HEK293 (cell line): Measurements from ENCODE around the gene VPREB3.

Experiments used
- CTCF ChIA-PET: fragments of 350-600 bp; formaldehyde crosslinking; extraction: SDS; loops from one replicate; lab custom pipeline; 2021; ENCODE audit warnings: antibody characterized with exemption; lab: Yijun Ruan, JAX
- POLR2A ChIA-PET: fragments of 300-600 bp; formaldehyde crosslinking; extraction: SDS; loops from one replicate; lab custom pipeline; 2020; ENCODE audit warnings: antibody characterized with exemption, inconsistent platforms; lab: Yijun Ruan, JAX
- H3K27ac ChIP-seq: fragments of 200-500 bp; sonication (Bioruptor generic); 2 replicates; pipeline ENCODE4 v1.5.1; 2014; ENCODE audit warnings: low read depth, low read length, control low read depth, inconsistent platforms; ENCODE audit errors: extremely low read depth
- H3K36me3 ChIP-seq, 2 experiments: fragments of 200-500 bp in 1 of 2; sonication (Bioruptor generic) in 1 of 2; 1 replicate in 1 of 2; 2 replicates in 1 of 2; pipeline ENCODE4 v1.5.1; 2014 to 2017; ENCODE audit warnings: inconsistent platforms in 2 of 2, low read length in 2 of 2; ENCODE audit not compliant: control insufficient read depth in 2 of 2, insufficient read depth in 1 of 2
- H3K4me1 ChIP-seq: fragments of 200-500 bp; sonication (Bioruptor generic); 2 replicates; pipeline ENCODE4 v1.5.1; 2014; ENCODE audit warnings: mild to moderate bottlenecking, low read length, inconsistent platforms; ENCODE audit not compliant: control insufficient read depth, insufficient read depth
- H3K4me3 ChIP-seq: 2 replicates; pipeline ENCODE4 v1.5.1; 2011; ENCODE audit warnings: low read depth, mild to moderate bottlenecking, control low read depth, low read length, moderate library complexity
- H3K9me3 ChIP-seq: fragments of 200-500 bp; sonication (Bioruptor generic); 2 replicates; pipeline ENCODE4 v1.5.1; 2014; ENCODE audit warnings: low read depth, low read length, inconsistent platforms; ENCODE audit not compliant: control insufficient read depth, insufficient read depth
- HOXA7 ChIP-seq: sonication (generic); formaldehyde crosslinking; IDR thresholded peaks from 2 replicates; pipeline ENCODE4 v1.8.1; 2022; ENCODE audit warnings: missing genetic modification reagents, borderline replicate concordance
- KLF17 ChIP-seq: fragments of 450-650 bp; formaldehyde crosslinking; IDR thresholded peaks from 2 replicates; pipeline ENCODE4 v1.5.1; 2016; ENCODE audit warnings: missing biosample characterization, missing genetic modification characterization
- KLF7 ChIP-seq: fragments of 450-650 bp; formaldehyde crosslinking; IDR thresholded peaks from 2 replicates; pipeline ENCODE4 v1.5.1; 2016; ENCODE audit warnings: missing biosample characterization, missing genetic modification characterization, borderline replicate concordance
- TSHZ1 ChIP-seq: fragments of 450-650 bp; formaldehyde crosslinking; IDR thresholded peaks from 2 replicates; pipeline ENCODE4 v1.5.1; 2016; ENCODE audit warnings: missing biosample characterization, missing genetic modification characterization, borderline replicate concordance
- ZNF112 ChIP-seq: fragments of 450-650 bp; formaldehyde crosslinking; IDR thresholded peaks from 2 replicates; pipeline ENCODE4 v1.5.0; 2017; ENCODE audit warnings: missing biosample characterization, missing genetic modification characterization
- ZNF114 ChIP-seq: fragments of 450-650 bp; formaldehyde crosslinking; IDR thresholded peaks from 2 replicates; pipeline ENCODE4 v1.5.0; 2017; ENCODE audit warnings: missing biosample characterization, missing genetic modification characterization
- ZNF211 ChIP-seq: fragments of 450-650 bp; formaldehyde crosslinking; IDR thresholded peaks from 2 replicates; pipeline ENCODE4 v1.5.1; 2016; ENCODE audit warnings: low read depth, missing biosample characterization, missing genetic modification characterization
- ZNF26 ChIP-seq: fragments of 450-650 bp; formaldehyde crosslinking; IDR thresholded peaks from 2 replicates; pipeline ENCODE4 v1.5.1; 2016; ENCODE audit warnings: missing biosample characterization, missing genetic modification characterization
- ZNF366 ChIP-seq: fragments of 450-650 bp; formaldehyde crosslinking; conservative IDR thresholded peaks from 2 replicates; pipeline ENCODE4 v1.5.1; 2016; ENCODE audit warnings: missing biosample characterization, missing genetic modification characterization
- ZNF426 ChIP-seq: fragments of 450-650 bp; formaldehyde crosslinking; IDR thresholded peaks from 2 replicates; pipeline ENCODE4 v1.5.1; 2017; ENCODE audit warnings: missing biosample characterization, missing genetic modification characterization, mild to moderate bottlenecking, inconsistent platforms, moderate library complexity
- ZNF433 ChIP-seq: fragments of 450-650 bp; formaldehyde crosslinking; IDR thresholded peaks from 2 replicates; pipeline ENCODE4 v1.5.1; 2016; ENCODE audit warnings: missing biosample characterization, missing genetic modification characterization, low read depth
- ZNF501 ChIP-seq: fragments of 450-650 bp; formaldehyde crosslinking; IDR thresholded peaks from 2 replicates; pipeline ENCODE4 v1.5.1; 2016; ENCODE audit warnings: missing biosample characterization, missing genetic modification characterization
- ZNF514 ChIP-seq: fragments of 450-650 bp; formaldehyde crosslinking; IDR thresholded peaks from 2 replicates; pipeline ENCODE4 v1.5.1; 2016; ENCODE audit warnings: missing biosample characterization, missing genetic modification characterization
- ZNF560 ChIP-seq: fragments of 450-650 bp; formaldehyde crosslinking; IDR thresholded peaks from 2 replicates; pipeline ENCODE4 v1.5.1; 2017; ENCODE audit warnings: missing biosample characterization, missing genetic modification characterization, borderline replicate concordance
- ZNF600 ChIP-seq: fragments of 450-650 bp; formaldehyde crosslinking; IDR thresholded peaks from 2 replicates; pipeline ENCODE4 v1.5.1; 2016; ENCODE audit warnings: missing biosample characterization, missing genetic modification characterization
- TF ChIP-seq, protein P1 (sequence below): fragments of 450-650 bp; formaldehyde crosslinking; IDR thresholded peaks from 2 replicates; pipeline ENCODE4 v1.5.1; 2016; ENCODE audit warnings: missing biosample characterization, missing genetic modification characterization
- TF ChIP-seq, protein P2 (sequence below): fragments of 450-650 bp; formaldehyde crosslinking; IDR thresholded peaks from 2 replicates; pipeline ENCODE4 v1.5.1; 2016; ENCODE audit warnings: missing biosample characterization, missing genetic modification characterization
- TF ChIP-seq, protein P3 (sequence below): fragments of 450-650 bp; formaldehyde crosslinking; IDR thresholded peaks from 2 replicates; pipeline ENCODE4 v1.5.1; 2016; ENCODE audit warnings: missing biosample characterization, missing genetic modification characterization

The VPREB3 gene

GRCh38 chr22:23777776-23778576 is 23.8 kb upstream of the VPREB3 start (continued):
- TF ChIP-seq TSHZ1 (tag by site-specific recombination) (no peak), ZNF26 (no peak), ZNF501 (no peak), ZNF112 (tag by site-specific recombination) (no peak), ZNF560 (tag by site-specific recombination) (no peak), ZNF114 (tag by site-specific recombination) (no peak), ZNF433 (tag by site-specific recombination) (no peak)
- TF ChIP-seq, protein P1, sequence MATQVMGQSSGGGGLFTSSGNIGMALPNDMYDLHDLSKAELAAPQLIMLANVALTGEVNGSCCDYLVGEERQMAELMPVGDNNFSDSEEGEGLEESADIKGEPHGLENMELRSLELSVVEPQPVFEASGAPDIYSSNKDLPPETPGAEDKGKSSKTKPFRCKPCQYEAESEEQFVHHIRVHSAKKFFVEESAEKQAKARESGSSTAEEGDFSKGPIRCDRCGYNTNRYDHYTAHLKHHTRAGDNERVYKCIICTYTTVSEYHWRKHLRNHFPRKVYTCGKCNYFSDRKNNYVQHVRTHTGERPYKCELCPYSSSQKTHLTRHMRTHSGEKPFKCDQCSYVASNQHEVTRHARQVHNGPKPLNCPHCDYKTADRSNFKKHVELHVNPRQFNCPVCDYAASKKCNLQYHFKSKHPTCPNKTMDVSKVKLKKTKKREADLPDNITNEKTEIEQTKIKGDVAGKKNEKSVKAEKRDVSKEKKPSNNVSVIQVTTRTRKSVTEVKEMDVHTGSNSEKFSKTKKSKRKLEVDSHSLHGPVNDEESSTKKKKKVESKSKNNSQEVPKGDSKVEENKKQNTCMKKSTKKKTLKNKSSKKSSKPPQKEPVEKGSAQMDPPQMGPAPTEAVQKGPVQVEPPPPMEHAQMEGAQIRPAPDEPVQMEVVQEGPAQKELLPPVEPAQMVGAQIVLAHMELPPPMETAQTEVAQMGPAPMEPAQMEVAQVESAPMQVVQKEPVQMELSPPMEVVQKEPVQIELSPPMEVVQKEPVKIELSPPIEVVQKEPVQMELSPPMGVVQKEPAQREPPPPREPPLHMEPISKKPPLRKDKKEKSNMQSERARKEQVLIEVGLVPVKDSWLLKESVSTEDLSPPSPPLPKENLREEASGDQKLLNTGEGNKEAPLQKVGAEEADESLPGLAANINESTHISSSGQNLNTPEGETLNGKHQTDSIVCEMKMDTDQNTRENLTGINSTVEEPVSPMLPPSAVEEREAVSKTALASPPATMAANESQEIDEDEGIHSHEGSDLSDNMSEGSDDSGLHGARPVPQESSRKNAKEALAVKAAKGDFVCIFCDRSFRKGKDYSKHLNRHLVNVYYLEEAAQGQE = no peak
- TF ChIP-seq, protein P2, sequence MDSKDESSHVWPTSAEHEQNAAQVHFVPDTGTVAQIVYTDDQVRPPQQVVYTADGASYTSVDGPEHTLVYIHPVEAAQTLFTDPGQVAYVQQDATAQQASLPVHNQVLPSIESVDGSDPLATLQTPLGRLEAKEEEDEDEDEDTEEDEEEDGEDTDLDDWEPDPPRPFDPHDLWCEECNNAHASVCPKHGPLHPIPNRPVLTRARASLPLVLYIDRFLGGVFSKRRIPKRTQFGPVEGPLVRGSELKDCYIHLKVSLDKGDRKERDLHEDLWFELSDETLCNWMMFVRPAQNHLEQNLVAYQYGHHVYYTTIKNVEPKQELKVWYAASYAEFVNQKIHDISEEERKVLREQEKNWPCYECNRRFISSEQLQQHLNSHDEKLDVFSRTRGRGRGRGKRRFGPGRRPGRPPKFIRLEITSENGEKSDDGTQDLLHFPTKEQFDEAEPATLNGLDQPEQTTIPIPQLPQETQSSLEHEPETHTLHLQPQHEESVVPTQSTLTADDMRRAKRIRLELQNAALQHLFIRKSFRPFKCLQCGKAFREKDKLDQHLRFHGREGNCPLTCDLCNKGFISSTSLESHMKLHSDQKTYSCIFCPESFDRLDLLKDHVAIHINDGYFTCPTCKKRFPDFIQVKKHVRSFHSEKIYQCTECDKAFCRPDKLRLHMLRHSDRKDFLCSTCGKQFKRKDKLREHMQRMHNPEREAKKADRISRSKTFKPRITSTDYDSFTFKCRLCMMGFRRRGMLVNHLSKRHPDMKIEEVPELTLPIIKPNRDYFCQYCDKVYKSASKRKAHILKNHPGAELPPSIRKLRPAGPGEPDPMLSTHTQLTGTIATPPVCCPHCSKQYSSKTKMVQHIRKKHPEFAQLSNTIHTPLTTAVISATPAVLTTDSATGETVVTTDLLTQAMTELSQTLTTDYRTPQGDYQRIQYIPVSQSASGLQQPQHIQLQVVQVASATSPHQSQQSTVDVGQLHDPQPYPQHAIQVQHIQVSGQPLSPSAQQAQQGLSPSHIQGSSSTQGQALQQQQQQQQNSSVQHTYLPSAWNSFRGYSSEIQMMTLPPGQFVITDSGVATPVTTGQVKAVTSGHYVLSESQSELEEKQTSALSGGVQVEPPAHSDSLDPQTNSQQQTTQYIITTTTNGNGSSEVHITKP = peak; percentile 35; the same call in 1 of the 2 replicates

- H3K36me3 ChIP-seq = no peaks in the 10 kb centered on the region
- no peaks in the 10 kb centered on the region for H3K9me3 ChIP-seq
- H3K27ac ChIP-seq = no peak overlapping the region
- CTCF ChIA-PET = interaction anchor here (0.6 to 1.8 kb wide), 6 partner anchors 9 to 1006 kb away, joined by 3 to 9 read pairs (median 5); no protein-coding TSS in a partner anchor
- peaks cover 3% of the 10 kb centered on the region for H3K4me1 ChIP-seq
- POLR2A ChIA-PET = interaction anchor here (0.7 to 2.4 kb wide), 3 partner anchors 59 to 82 kb away, joined by 4 to 11 read pairs (median 5); partner anchors contain the start of gene SLC2A11
- no peak overlapping the region for H3K4me3 ChIP-seq
- TF ChIP-seq ZNF211 (tag by site-specific recombination) (no peak), ZNF600 (no peak), KLF17 (tag by site-specific recombination) (no peak), ZNF366 (tag by site-specific recombination) (no peak), HOXA7 (CRISPR knock-in tag) (no peak), ZNF426 (tag by site-specific recombination) (no peak), KLF7 (no peak), ZNF514 (no peak)
- TF ChIP-seq, protein P3, sequence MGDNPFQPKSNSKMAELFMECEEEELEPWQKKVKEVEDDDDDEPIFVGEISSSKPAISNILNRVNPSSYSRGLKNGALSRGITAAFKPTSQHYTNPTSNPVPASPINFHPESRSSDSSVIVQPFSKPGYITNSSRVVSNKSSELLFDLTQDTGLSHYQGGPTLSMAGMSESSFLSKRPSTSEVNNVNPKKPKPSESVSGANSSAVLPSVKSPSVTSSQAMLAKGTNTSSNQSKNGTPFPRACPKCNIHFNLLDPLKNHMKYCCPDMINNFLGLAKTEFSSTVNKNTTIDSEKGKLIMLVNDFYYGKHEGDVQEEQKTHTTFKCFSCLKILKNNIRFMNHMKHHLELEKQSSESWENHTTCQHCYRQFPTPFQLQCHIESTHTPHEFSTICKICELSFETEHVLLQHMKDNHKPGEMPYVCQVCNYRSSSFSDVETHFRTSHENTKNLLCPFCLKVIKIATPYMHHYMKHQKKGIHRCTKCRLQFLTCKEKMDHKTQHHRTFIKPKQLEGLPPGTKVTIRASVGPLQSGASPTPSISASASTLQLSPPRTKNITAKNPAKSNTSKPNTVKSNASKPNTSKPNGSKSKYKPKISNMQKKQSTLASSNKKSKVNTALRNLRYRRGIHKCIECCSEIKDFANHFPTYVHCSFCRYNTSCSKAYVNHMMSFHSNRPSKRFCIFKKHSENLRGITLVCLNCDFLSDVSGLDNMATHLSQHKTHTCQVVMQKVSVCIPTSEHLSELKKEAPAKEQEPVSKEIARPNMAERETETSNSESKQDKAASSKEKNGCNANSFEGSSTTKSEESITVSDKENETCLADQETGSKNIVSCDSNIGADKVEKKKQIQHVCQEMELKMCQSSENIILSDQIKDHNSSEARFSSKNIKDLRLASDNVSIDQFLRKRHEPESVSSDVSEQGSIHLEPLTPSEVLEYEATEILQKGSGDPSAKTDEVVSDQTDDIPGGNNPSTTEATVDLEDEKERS = no peak
These were observed 21.7 kb upstream of the VPREB3 start for GRCh38 chr22:23775779-23776375.
